LNCaP clone FGC (cell line): ENCODE data around the gene MARS2.

ENCODE experiments used
- DNase-seq: peaks from one replicate; pipeline ENCODE4 v3.0.0-alpha.2; 2011; ENCODE audit warnings: low read depth
- H3K4me3 ChIP-seq: 2 replicates; pipeline ENCODE4 v1.5.1; 2011; ENCODE audit warnings: mild to moderate bottlenecking, low read depth, low read length, control low read depth
- TF ChIP-seq, protein P1 (sequence below): IDR thresholded peaks from 2 replicates; pipeline ENCODE4 v1.5.1; 2012; ENCODE audit warnings: mild to moderate bottlenecking; ENCODE audit not compliant: control insufficient read depth, insufficient read depth; ENCODE audit errors: extremely low read depth

Gene MARS2

DNA sequence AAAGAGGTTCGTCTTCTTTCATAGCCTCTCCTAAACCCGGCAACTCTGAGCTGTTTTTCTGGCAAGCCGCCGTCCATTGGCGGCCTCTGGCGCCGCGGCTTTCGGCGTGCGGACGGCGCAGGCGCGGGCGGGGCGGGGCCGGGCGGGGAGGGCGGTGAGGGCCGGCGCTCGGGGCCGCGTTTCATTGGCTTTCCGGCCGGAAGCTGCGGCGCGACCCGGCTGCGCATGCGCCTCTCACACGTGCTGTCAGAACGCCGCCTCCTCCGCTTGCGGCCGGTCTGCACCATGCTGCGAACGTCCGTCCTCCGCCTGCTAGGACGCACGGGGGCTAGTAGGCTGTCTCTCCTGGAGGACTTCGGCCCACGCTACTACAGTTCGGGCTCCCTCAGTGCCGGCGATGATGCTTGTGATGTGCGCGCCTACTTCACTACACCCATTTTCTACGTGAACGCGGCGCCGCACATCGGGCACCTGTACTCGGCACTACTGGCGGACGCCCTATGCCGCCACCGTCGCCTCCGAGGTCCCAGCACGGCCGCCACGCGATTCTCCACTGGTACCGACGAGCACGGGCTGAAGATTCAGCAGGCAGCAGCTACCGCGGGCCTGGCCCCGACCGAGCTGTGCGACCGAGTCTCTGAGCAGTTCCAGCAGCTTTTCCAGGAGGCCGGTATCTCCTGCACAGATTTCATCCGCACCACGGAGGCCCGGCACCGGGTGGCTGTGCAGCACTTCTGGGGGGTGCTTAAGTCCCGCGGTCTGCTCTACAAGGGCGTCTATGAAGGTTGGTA lies at the start of gene MARS2:
MARS2 (plus strand) TSS at position 249 of the 791 bp plus-strand sequence; CDS start at position 286, 37 bp downstream.
- DNase-seq = peak; percentile 63
- TF ChIP-seq, protein P1, sequence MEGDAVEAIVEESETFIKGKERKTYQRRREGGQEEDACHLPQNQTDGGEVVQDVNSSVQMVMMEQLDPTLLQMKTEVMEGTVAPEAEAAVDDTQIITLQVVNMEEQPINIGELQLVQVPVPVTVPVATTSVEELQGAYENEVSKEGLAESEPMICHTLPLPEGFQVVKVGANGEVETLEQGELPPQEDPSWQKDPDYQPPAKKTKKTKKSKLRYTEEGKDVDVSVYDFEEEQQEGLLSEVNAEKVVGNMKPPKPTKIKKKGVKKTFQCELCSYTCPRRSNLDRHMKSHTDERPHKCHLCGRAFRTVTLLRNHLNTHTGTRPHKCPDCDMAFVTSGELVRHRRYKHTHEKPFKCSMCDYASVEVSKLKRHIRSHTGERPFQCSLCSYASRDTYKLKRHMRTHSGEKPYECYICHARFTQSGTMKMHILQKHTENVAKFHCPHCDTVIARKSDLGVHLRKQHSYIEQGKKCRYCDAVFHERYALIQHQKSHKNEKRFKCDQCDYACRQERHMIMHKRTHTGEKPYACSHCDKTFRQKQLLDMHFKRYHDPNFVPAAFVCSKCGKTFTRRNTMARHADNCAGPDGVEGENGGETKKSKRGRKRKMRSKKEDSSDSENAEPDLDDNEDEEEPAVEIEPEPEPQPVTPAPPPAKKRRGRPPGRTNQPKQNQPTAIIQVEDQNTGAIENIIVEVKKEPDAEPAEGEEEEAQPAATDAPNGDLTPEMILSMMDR = no peak
- H3K4me3 ChIP-seq = peak within 1 kb of the TSS; percentile 89

DNA sequence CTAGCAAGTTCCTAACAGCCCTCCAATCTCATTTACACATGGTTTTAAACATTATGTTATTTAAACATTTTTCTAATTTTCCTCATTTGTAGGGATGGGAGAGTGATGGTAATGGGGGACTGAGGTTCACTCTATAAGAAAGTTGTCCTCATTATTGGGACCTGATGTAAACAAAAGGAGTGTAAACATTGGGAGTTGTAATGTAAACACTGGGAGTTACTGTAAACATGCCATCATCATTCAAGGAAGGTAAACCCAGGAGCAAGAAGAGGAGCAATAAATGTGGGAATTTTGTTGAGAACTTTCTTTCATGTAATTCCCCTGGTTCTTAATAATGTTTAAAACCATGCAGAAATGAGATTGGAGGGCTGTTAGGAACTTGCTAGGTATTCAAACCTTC lies 47.6 kb upstream of the MARS2 start:
- peak; percentile 40 for DNase-seq
- no peak overlapping the region for H3K4me3 ChIP-seq
- TF ChIP-seq, protein P1 = no peak

DNA sequence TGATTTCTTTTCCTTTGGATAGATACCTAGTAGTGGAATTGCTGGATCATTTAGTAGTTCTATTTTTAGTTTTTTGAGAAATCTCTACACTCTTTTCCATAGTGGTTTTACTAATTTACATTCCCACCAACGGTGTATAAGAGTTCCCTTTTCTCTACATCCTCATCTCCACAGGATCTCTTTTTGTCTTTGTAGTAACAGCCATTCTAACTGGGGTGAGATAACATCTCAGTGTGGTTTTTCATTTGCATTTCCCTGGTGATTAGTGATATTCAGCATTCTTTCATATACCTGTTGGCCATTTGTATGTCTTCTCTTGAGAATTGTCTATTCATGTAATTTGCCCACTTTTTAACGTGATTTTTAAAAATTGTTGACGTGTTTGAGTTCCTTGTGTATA lies 43.5 kb upstream of the MARS2 start:
- TF ChIP-seq, protein P1 = no peak
- H3K4me3 ChIP-seq = no peak overlapping the region
- no peak for DNase-seq

DNA sequence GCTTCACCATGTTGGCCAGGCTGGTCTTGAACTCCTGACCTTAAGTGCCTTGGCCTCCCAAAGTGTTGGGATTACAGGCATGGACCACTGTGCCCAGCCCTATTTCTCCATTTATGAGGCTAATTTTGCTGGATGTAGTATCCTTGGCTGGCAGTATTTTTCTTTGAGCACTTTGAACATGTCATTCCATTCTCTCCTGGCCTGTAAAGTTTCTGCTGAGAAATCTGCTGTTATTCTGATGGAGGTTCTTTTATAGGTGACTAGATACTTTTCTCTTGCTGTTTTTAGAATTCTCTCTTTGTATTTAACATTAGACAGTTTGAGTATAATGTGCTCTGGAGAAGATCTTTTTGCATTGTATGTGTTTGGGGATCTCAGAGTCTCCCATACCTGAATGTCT lies 38.9 kb upstream of the MARS2 start:
- TF ChIP-seq, protein P1 = no peak
- H3K4me3 ChIP-seq = no peak overlapping the region
- no peak for DNase-seq

DNA sequence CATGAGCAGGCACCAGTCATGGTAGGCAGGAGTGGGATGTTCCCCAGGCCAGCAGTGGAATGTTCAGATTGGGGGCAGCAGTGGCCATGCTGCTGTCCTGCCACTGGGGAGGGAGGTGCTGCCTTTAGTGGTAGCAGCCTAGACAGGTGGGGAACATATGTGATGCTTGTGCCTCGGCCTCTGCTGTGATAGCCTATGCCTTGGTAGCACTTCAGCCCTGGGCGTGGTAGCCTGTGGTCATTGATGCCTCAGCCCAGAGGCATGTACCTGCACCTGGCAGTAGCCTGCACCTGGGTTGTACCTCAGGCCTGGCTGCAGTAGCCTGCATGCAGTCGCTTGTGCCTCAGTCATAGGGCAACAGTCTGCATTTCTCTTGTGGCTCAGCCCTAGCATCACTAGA lies 36.9 kb upstream of the MARS2 start:
- TF ChIP-seq, protein P1 = no peak
- H3K4me3 ChIP-seq = no peak overlapping the region
- DNase-seq = no peak

DNA sequence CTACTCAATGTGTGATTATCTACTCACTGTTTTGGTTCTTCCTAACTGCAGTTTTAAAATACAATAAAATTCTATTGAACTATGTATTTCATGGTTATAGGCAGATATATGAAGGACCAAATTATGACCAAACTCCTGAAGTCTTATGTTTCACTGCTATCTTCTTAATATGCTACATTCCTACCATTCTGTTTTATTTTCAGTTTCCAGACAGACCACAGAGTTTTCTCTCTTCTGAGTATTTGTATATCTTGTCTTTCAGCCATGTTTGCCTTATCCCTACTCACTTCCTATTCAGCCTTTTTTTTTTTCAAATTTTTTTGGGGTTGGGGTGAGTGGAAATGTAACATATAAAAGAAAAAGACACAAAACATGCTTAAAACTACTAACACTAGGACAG lies 36.1 kb upstream of the MARS2 start:
- no peak overlapping the region for H3K4me3 ChIP-seq
- no peak for DNase-seq
- TF ChIP-seq, protein P1 = no peak
